ENCODE results near the gene FUZ.

FUZ gene

DNA sequence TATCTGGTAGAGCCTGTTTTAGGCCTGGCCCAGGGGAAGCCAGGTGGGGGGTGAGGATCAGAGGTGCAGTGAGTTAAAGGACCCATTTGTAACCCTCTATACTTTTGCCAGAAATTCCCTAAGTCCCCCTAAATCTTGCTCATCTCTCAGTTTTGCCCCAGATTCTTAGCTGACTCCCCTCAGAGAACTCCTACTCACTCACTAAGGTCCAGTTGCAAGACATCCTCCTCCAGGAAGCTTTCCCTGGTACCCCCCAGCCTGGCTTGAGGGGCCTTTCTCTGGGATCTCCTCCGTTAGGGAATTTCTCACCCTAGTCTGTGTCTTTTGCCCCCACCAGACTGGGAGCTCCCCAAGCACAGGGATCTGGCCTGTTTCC lies 51.9 kb downstream of the FUZ start:
- Histone ChIP-seq H3K27ac (ENCODE audit: low read depth, low read length, poor library complexity, severe bottlenecking) (no peak overlapping the region), H3K9me2 (ENCODE audit: low read depth, low read length) (no peaks in the 10 kb centered on the region), H3K4me2 (ENCODE audit: low read length) (peak overlapping the region; percentile 18; the same call in 1 of the 2 replicates), H3K9me3 (ENCODE audit: low read length) (no peaks in the 10 kb centered on the region), H3K4me3 (ENCODE audit: low read depth, low read length, poor library complexity, severe bottlenecking) (no peak overlapping the region), H3K79me2 (ENCODE audit: insufficient read depth, low read length) (no peaks in the 10 kb centered on the region), H2AFZ (ENCODE audit: low read length) (no peak overlapping the region), H4K20me1 (ENCODE audit: insufficient read depth, low read length) (no peaks in the 10 kb centered on the region), H3K36me3 (ENCODE audit: insufficient read depth, low read length) (no peaks in the 10 kb centered on the region; the same call in 1 of the 2 replicates), H3F3A (ENCODE audit: insufficient read depth, low read length) (no peaks in the 10 kb centered on the region), H3K27me3 (ENCODE audit: insufficient read depth, low read length) (no peaks in the 10 kb centered on the region), H3K9ac (ENCODE audit: low read length) (no peak overlapping the region), H3K4me1 (ENCODE audit: insufficient read depth, low read length, severe bottlenecking) (peaks cover 19% of the 10 kb centered on the region)
- TF ChIP-seq, protein P1, sequence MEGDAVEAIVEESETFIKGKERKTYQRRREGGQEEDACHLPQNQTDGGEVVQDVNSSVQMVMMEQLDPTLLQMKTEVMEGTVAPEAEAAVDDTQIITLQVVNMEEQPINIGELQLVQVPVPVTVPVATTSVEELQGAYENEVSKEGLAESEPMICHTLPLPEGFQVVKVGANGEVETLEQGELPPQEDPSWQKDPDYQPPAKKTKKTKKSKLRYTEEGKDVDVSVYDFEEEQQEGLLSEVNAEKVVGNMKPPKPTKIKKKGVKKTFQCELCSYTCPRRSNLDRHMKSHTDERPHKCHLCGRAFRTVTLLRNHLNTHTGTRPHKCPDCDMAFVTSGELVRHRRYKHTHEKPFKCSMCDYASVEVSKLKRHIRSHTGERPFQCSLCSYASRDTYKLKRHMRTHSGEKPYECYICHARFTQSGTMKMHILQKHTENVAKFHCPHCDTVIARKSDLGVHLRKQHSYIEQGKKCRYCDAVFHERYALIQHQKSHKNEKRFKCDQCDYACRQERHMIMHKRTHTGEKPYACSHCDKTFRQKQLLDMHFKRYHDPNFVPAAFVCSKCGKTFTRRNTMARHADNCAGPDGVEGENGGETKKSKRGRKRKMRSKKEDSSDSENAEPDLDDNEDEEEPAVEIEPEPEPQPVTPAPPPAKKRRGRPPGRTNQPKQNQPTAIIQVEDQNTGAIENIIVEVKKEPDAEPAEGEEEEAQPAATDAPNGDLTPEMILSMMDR (IDR thresholded peaks at IDR 0.05; ENCODE audit: low read length): no peak
- TF ChIP-seq EZH2 (IDR thresholded peaks at IDR 0.05; ENCODE audit: borderline replicate concordance, low read length): no peak

DNA sequence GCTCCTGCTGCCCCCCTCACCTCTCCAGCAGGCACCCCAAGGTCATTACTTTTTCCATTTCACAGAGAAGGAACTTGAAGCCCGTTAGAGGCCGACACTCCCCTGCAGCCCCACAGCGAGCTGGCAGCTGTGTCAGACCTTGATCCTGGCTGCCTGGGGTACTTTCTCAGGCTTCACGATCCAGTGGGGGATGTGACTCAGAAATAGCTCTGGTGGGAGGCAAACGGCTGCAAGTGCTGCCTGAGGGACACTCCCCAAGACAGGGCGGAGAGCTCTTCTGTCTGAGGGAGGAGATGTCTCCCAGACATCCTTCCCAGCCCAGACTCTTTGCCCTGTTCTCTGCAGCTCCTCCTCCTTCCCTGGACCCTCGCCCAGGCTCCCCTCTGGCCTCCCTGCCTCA lies 54.8 kb downstream of the FUZ start:
- no peak overlapping the region for H3K4me3 ChIP-seq (ENCODE audit: low read depth, low read length, poor library complexity, severe bottlenecking)
- TF ChIP-seq, protein P1 (IDR thresholded peaks at IDR 0.05; ENCODE audit: low read length): no peak
- TF ChIP-seq EZH2 (IDR thresholded peaks at IDR 0.05; ENCODE audit: borderline replicate concordance, low read length): no peak
- peaks cover 11% of the 10 kb centered on the region for H3K4me1 ChIP-seq (ENCODE audit: insufficient read depth, low read length, severe bottlenecking)
- H3F3A ChIP-seq (ENCODE audit: insufficient read depth, low read length): no peaks in the 10 kb centered on the region
- H4K20me1 ChIP-seq (ENCODE audit: insufficient read depth, low read length): no peaks in the 10 kb centered on the region
- no peak overlapping the region for H2AFZ ChIP-seq (ENCODE audit: low read length)
- no peaks in the 10 kb centered on the region; the same call in 1 of the 2 replicates for H3K36me3 ChIP-seq (ENCODE audit: insufficient read depth, low read length)
- peaks cover 3% of the 10 kb centered on the region; the same call in 1 of the 2 replicates for H3K9me3 ChIP-seq (ENCODE audit: low read length)
- H3K9me2 ChIP-seq (ENCODE audit: low read depth, low read length): no peaks in the 10 kb centered on the region
- no peak overlapping the region for H3K4me2 ChIP-seq (ENCODE audit: low read length)
- no peak overlapping the region for H3K9ac ChIP-seq (ENCODE audit: low read length)
- no peaks in the 10 kb centered on the region for H3K79me2 ChIP-seq (ENCODE audit: insufficient read depth, low read length)
- no peak overlapping the region for H3K27ac ChIP-seq (ENCODE audit: low read depth, low read length, poor library complexity, severe bottlenecking)
- H3K27me3 ChIP-seq (ENCODE audit: insufficient read depth, low read length): no peaks in the 10 kb centered on the region

Data from OCI-LY1 (cell line).